Measurements from ENCODE around the gene RASGRF2.

RASGRF2 gene

GRCh38 chr5:80953587-80953986 lies 6.6 kb upstream of the RASGRF2 start:
- Histone ChIP-seq H3K4me1 (no peaks in the 10 kb centered on the region), H3K27ac (no peak overlapping the region), H3K36me3 (no peaks in the 10 kb centered on the region), H3K4me3 (no peak overlapping the region), H3K27me3 (peaks cover 0 to 4% of the 10 kb centered on the region in 2 donors), H3K9me3 (no peaks in the 10 kb centered on the region)
- no peak for DNase-seq
- no peak for TF ChIP-seq CTCF (IDR thresholded peaks at IDR 0.05)
- intact Hi-C loops (cut with DNase I; ENCODE audit: low total_unique reads), result no loop called here

- TF ChIP-seq CTCF (IDR thresholded peaks at IDR 0.05), result no peak
- no peak for DNase-seq
- no peaks in the 10 kb centered on the region for H3K9me3 ChIP-seq
- peaks cover 0 to 14% of the 10 kb centered on the region in 2 donors for H3K27me3 ChIP-seq
- no peak overlapping the region for H3K27ac ChIP-seq
- H3K36me3 ChIP-seq, result no peaks in the 10 kb centered on the region
- intact Hi-C loops (cut with DNase I; ENCODE audit: low total_unique reads), result no loop called here
- peaks cover 0 to 5% (median 2%) of the 10 kb centered on the region in 4 donors for H3K4me1 ChIP-seq
- no peak overlapping the region for H3K4me3 ChIP-seq
Observed at GRCh38 chr5:80955082-80955590, 5.0 kb upstream of the RASGRF2 start.

GRCh38 chr5:80956272-80956671 lies 3.9 kb upstream of the RASGRF2 start:
- intact Hi-C loops (cut with DNase I; ENCODE audit: low total_unique reads), result no loop called here
- no peak for TF ChIP-seq CTCF (IDR thresholded peaks at IDR 0.05)
- Histone ChIP-seq H3K27ac (no peak overlapping the region), H3K36me3 (no peaks in the 10 kb centered on the region), H3K4me1 (peaks cover 0 to 15% (median 9%) of the 10 kb centered on the region in 4 donors), H3K9me3 (no peaks in the 10 kb centered on the region), H3K27me3 (peaks cover 0 to 26% of the 10 kb centered on the region in 2 donors), H3K4me3 (no peak overlapping the region)
- no peak for DNase-seq

- no peak for TF ChIP-seq CTCF (IDR thresholded peaks at IDR 0.05)
- Histone ChIP-seq H3K27me3 (peaks cover 0 to 27% of the 10 kb centered on the region in 2 donors), H3K27ac (no peak overlapping the region), H3K4me1 (peaks cover 0 to 15% (median 9%) of the 10 kb centered on the region in 4 donors), H3K4me3 (no peak overlapping the region), H3K9me3 (no peaks in the 10 kb centered on the region), H3K36me3 (no peaks in the 10 kb centered on the region)
- no peak for DNase-seq
- intact Hi-C loops (cut with DNase I; ENCODE audit: low total_unique reads), result no loop called here
Observed at GRCh38 chr5:80957031-80957761, 3.0 kb upstream of the RASGRF2 start.

- no peak for TF ChIP-seq CTCF (IDR thresholded peaks at IDR 0.05)
- intact Hi-C loops (cut with DNase I; ENCODE audit: low total_unique reads), result no loop called here
- H3K27me3 ChIP-seq, result peaks cover 0 to 27% of the 10 kb centered on the region in 2 donors
- no peak overlapping the region for H3K27ac ChIP-seq
- DNase-seq, result no peak
- no peak overlapping the region for H3K4me3 ChIP-seq
- peaks cover 0 to 15% (median 9%) of the 10 kb centered on the region in 4 donors for H3K4me1 ChIP-seq
- no peaks in the 10 kb centered on the region for H3K36me3 ChIP-seq
- H3K9me3 ChIP-seq, result no peaks in the 10 kb centered on the region
Observed at GRCh38 chr5:80958616-80959015, 1.5 kb upstream of the RASGRF2 start.

Data from tibial artery (tissue), 4 donors.